HuH-7 (cell line): ENCODE results near the gene PPM1E.
"Not testable (repeated sequence)": the region's sequence is repeated elsewhere in the genome, so short reads cannot be mapped to it uniquely, and the experiment has no call there.

Source experiments
- DNase-seq: peaks from one replicate; pipeline ENCODE4 v3.0.0; 2011; ENCODE audit warnings: low spot score

Gene PPM1E

GRCh38 chr17:58840820-58841612 is 85.4 kb downstream of the PPM1E start:
- DNase-seq, result no peak

- DNase-seq, result not testable (repeated sequence)
These were observed 90.8 kb downstream of the PPM1E start for GRCh38 chr17:58846413-58846812.

- not testable (repeated sequence) for DNase-seq
These were observed 94.5 kb downstream of the PPM1E start for GRCh38 chr17:58850106-58850505.

GRCh38 chr17:58865301-58865700 is 109.6 kb downstream of the PPM1E start:
- DNase-seq, result no peak

- DNase-seq, result no peak
These were observed 115.1 kb downstream of the PPM1E start for GRCh38 chr17:58870747-58871146.

GRCh38 chr17:58873926-58874325 is 118.3 kb downstream of the PPM1E start:
- DNase-seq, result no peak

- DNase-seq, result no peak
These were observed 119.6 kb downstream of the PPM1E start for GRCh38 chr17:58875261-58875660.

- DNase-seq, result no peak
These were observed 128.5 kb downstream of the PPM1E start for GRCh38 chr17:58884161-58884560.

GRCh38 chr17:58886514-58886913 is 130.9 kb downstream of the PPM1E start:
- DNase-seq, result no peak

GRCh38 chr17:58889928-58890327 is 134.3 kb downstream of the PPM1E start:
- no peak for DNase-seq

- DNase-seq, result no peak
These were observed 143.5 kb downstream of the PPM1E start for GRCh38 chr17:58899191-58899590.

GRCh38 chr17:58902322-58902721 is 146.7 kb downstream of the PPM1E start:
- DNase-seq, result no peak

GRCh38 chr17:58911741-58912343 is 156.2 kb downstream of the PPM1E start:
- no peak for DNase-seq

GRCh38 chr17:58913552-58913951 is 157.9 kb downstream of the PPM1E start:
- no peak for DNase-seq

- DNase-seq, result no peak
These were observed 158.5 kb downstream of the PPM1E start for GRCh38 chr17:58913971-58914769.

- DNase-seq, result no peak
These were observed 161.6 kb downstream of the PPM1E start for GRCh38 chr17:58917228-58917627.

GRCh38 chr17:58918072-58918471 is 162.4 kb downstream of the PPM1E start:
- DNase-seq, result no peak

- no peak for DNase-seq
These were observed 163.2 kb downstream of the PPM1E start for GRCh38 chr17:58918884-58919283.

GRCh38 chr17:58920773-58921172 is 165.1 kb downstream of the PPM1E start:
- DNase-seq, result no peak

- DNase-seq, result no peak
These were observed 177.3 kb downstream of the PPM1E start for GRCh38 chr17:58932956-58933355.

GRCh38 chr17:58936295-58936694 is 180.6 kb downstream of the PPM1E start:
- no peak for DNase-seq

- DNase-seq, result no peak
These were observed 188.5 kb downstream of the PPM1E start for GRCh38 chr17:58944166-58944565.

GRCh38 chr17:58947411-58947810 is 191.8 kb downstream of the PPM1E start:
- no peak for DNase-seq
